Lower leg skin (tissue), 4 donors: ENCODE measurements around the gene EXOC6. TPM values are rescaled to one million over a fixed set of nuclear protein-coding genes. Genes with fewer than 3 reads are reported as not detected.

Experiments
- DNase-seq, 2 donors: peaks; one replicate each; pipeline ENCODE4 v3.0.0-alpha.2; 2019; ENCODE audit warnings: low spot score in 2 of 2
- H3K4me3 ChIP-seq: fragments of 200-600 bp; sonication (generic); 2 replicates; pipeline ENCODE4 v1.5.1; 2017; ENCODE audit warnings: mild to moderate bottlenecking, low read depth; ENCODE audit not compliant: poor library complexity, severe bottlenecking
- POLR2A ChIP-seq, 2 donors: fragments of 450-650 bp; IDR thresholded peaks; one replicate each; pipeline ENCODE4 v1.6.1; 2016 to 2017; ENCODE audit warnings: antibody characterized with exemption in 2 of 2, mild to moderate bottlenecking in 1 of 2, moderate library complexity in 1 of 2
- WGBS, 2 donors: methylation state at CpG; one replicate each; pipeline ENCODE4 v1.1.5; 2018; 5-methylcytosine and 5-hydroxymethylcytosine counted together
- intact Hi-C: fragments of 100-400 bp; cut with DNase I; formaldehyde crosslinking; loops from one replicate; pipeline ENCODE4 v1.15.0; 2023; ENCODE audit warnings: low total_unique reads
- total RNA-seq, 4 donors: library from RNA; depleted of rRNA; stranded (reverse); fragments of >200 nt; gene quantifications; one replicate each; pipeline ENCODE4 v1.1.0, GENCODE V29; 2016
- TF ChIP-seq, protein P1 (sequence below), 3 donors: fragments of 450-650 bp; IDR thresholded peaks; one replicate each; pipeline ENCODE4 v1.5.1; 2016; ENCODE audit warnings: antibody characterized with exemption in 3 of 3, mild to moderate bottlenecking in 3 of 3, moderate library complexity in 2 of 3

EXOC6 gene
- total RNA-seq, 4 donors from 2014 or later = 5.2 to 8.4 (median 6.0) TPM

- WGBS, 2 donors = 92 to 94% methylated on average over 1 of the region's 1 CpG
- no peak for DNase-seq
- H3K4me3 ChIP-seq = no peak overlapping the region
- intact Hi-C loops = no loop called here
- TF ChIP-seq, protein P1, sequence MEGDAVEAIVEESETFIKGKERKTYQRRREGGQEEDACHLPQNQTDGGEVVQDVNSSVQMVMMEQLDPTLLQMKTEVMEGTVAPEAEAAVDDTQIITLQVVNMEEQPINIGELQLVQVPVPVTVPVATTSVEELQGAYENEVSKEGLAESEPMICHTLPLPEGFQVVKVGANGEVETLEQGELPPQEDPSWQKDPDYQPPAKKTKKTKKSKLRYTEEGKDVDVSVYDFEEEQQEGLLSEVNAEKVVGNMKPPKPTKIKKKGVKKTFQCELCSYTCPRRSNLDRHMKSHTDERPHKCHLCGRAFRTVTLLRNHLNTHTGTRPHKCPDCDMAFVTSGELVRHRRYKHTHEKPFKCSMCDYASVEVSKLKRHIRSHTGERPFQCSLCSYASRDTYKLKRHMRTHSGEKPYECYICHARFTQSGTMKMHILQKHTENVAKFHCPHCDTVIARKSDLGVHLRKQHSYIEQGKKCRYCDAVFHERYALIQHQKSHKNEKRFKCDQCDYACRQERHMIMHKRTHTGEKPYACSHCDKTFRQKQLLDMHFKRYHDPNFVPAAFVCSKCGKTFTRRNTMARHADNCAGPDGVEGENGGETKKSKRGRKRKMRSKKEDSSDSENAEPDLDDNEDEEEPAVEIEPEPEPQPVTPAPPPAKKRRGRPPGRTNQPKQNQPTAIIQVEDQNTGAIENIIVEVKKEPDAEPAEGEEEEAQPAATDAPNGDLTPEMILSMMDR (IDR thresholded peaks at IDR 0.05) = no peak
- no peak for TF ChIP-seq POLR2A (IDR thresholded peaks at IDR 0.05)
These were observed 20.2 kb downstream of the EXOC6 start for GRCh38 chr10:92868557-92868956.

DNA sequence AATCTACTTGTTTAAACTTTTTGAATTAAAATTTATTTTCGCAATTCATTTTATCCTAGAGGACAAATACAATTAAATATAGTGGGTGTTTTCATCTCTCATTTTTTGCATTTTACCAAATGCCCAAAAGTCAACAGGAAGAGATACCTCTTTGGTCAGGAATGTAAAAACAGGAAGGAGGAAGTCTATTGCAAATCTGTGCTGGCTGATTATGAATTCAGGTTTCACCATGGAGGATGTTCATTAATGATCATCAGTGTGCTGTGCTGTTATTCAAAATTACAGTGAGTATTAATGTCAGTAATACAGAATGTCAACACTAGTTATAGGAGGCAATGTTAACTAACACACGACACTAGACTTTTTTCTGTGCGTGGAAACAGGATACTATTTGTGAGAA lies 24.7 kb downstream of the EXOC6 start:
- TF ChIP-seq POLR2A (IDR thresholded peaks at IDR 0.05) = no peak
- no peak for DNase-seq
- H3K4me3 ChIP-seq = no peak overlapping the region
- 82 to 86% methylated on average over 3 of the region's 3 CpGs for whole genome bisulfite sequencing, 2 donors
- intact Hi-C loops = no loop called here

DNA sequence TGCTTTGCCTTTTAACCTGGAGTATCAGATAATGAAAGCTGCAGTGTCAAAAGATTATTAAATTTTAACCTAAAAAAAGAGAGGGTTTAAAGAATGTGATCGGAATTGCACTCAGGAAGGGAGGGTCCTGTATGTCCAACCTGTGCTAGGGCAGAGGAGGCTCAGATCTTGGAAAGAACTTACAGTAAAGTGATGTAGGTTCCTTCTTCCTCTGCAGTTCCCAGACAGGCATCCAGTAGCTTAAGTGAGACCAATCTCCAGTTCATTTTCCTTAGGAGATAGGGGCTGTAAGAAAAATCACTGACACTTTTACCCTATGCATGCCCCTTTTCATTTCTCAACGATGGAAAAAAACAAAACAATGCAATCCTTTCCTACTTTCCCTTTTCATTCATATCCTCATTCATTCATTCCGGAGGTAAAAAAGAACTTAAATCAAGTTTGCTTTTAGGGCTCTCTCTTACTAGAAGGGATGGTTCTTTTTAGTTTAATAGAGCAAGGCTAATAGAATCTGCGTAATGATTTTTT lies 28.3 kb downstream of the EXOC6 start:
- no peak for DNase-seq
- TF ChIP-seq, protein P1 (IDR thresholded peaks at IDR 0.05) = no peak
- TF ChIP-seq POLR2A (IDR thresholded peaks at IDR 0.05) = no peak
- 44 to 52% methylated on average over 4 of the region's 4 CpGs for WGBS, 2 donors
- intact Hi-C loops = no loop called here
- H3K4me3 ChIP-seq = no peak overlapping the region

DNA sequence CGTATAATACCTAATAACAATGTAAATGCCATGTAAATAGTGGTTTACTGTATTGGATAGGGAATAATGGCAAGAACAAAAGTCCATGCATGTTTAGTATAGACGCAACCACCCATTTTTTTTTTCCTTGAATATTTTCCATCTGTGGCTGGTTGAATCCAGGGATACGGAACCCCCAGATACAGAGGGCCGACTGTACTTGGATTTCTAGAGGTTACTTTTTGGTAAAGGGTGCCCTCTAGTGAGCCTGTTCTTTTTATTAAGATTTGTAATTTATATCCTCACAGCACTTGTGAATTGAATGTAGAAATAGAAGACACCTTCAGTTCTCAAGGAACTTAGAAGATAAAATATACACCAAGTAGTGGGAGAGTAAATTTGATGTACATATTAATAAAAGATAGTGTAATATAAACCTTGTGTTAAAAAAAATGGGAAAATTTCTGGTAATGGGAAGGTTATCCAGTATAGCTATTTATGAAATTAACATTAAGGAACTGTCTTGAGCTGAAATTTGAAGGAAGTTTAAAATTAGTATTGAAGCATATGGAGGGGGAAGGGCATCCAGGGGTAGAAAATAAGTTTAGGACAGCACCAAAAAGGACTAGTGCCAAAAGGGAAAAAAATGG lies 32.0 kb downstream of the EXOC6 start:
- TF ChIP-seq POLR2A (IDR thresholded peaks at IDR 0.05) = no peak
- TF ChIP-seq, protein P1 (IDR thresholded peaks at IDR 0.05) = no peak
- no peak overlapping the region for H3K4me3 ChIP-seq
- intact Hi-C loops = no loop called here
- WGBS, 2 donors = 35 to 37% methylated on average over 4 of the region's 4 CpGs
- no peak for DNase-seq

GRCh38 chr10:92880917-92881316 lies 32.6 kb downstream of the EXOC6 start:
- 64 to 70% methylated on average over 2 of the region's 2 CpGs for WGBS, 2 donors
- intact Hi-C loops = no loop called here
- TF ChIP-seq POLR2A (IDR thresholded peaks at IDR 0.05) = no peak
- TF ChIP-seq, protein P1 (IDR thresholded peaks at IDR 0.05) = no peak
- DNase-seq = no peak
- H3K4me3 ChIP-seq = no peak overlapping the region

- no peak overlapping the region for H3K4me3 ChIP-seq
- DNase-seq = no peak
- WGBS, 2 donors = 91 to 100% methylated on average over 1 of the region's 1 CpG
- TF ChIP-seq, protein P1 (IDR thresholded peaks at IDR 0.05) = no peak
- TF ChIP-seq POLR2A (IDR thresholded peaks at IDR 0.05) = no peak
- intact Hi-C loops = no loop called here
These were observed 38.1 kb downstream of the EXOC6 start for GRCh38 chr10:92886334-92886961.
